Cardiac ventricle fibroblast (primary cell): Measurements from ENCODE around the gene GDF3. TPM values are rescaled to one million over a fixed set of nuclear protein-coding genes. Genes with fewer than 3 reads are reported as not detected.

Source experiments
- total RNA-seq: library from RNA; depleted of rRNA; stranded (reverse); fragments of >200 nt; gene quantifications from 2 replicates; pipeline ENCODE4 v1.2.3, GENCODE V29; 2015

GDF3 gene
- total RNA-seq = not detected in 2 replicates

GRCh38 chr12:7695566-7696197, at the start of gene GDF3:
TSS of gene GDF3 (minus strand) at chr12:7695775. CDS start at chr12:7695728, 47 bp downstream.

GRCh38 chr12:7711133-7711532, 15.6 kb upstream of the GDF3 start, which contains the start of gene DPPA3:
TSS of gene DPPA3 (plus strand) at chr12:7711433. CDS start at chr12:7711571, 138 bp downstream.

Other genes with a start within 250 kb of the GDF3 start
- gene CD163, start 192.0 kb downstream of the GDF3 start, total RNA-seq = not detected in 2 replicates
- not detected in 2 replicates for gene APOBEC1, start 29.9 kb downstream of the GDF3 start, total RNA-seq
- not detected in 2 replicates for gene DPPA3, start 15.7 kb upstream of the GDF3 start, total RNA-seq
- not detected in 2 replicates for gene CLEC4C, start 51.6 kb upstream of the GDF3 start, total RNA-seq
- gene NANOGNB, start 69.4 kb upstream of the GDF3 start, total RNA-seq = not detected in 2 replicates
- not detected in 2 replicates for gene NANOG, start 93.6 kb upstream of the GDF3 start, total RNA-seq
- not detected in 2 replicates for gene SLC2A14, start 177.1 kb upstream of the GDF3 start, total RNA-seq
- gene SLC2A3, start 240.4 kb upstream of the GDF3 start, total RNA-seq = 53.4 and 70.5 TPM in 2 replicates